H1 (cell line): ENCODE data around the gene THBD. TPM values are rescaled to one million over a fixed set of nuclear protein-coding genes. Genes with fewer than 3 reads are reported as not detected.

ENCODE experiments used
- CBX8 ChIP-seq: fragments of 300-800, 300-1000 bp; sonication (generic); IDR thresholded peaks from 2 replicates; pipeline ENCODE4 v1.7.1; 2016; ENCODE audit warnings: low read depth, low read length, borderline replicate concordance
- CHD7 ChIP-seq: fragments of 300-600 bp; sonication (generic); IDR thresholded peaks from 2 replicates; pipeline ENCODE4 v1.7.1; 2012; ENCODE audit warnings: low read length, moderate library complexity, mild to moderate bottlenecking, inconsistent platforms; ENCODE audit not compliant: insufficient replicate concordance
- EZH2 ChIP-seq: fragments of 200-600 bp; sonication (generic); IDR thresholded peaks from 2 replicates; pipeline ENCODE4 v1.7.1; 2012; ENCODE audit warnings: low read depth, mild to moderate bottlenecking, moderate library complexity, low read length, inconsistent platforms; ENCODE audit not compliant: severe bottlenecking
- GTF2F1 ChIP-seq: IDR thresholded peaks from 2 replicates; pipeline ENCODE4 v1.6.1; 2012; ENCODE audit warnings: low read depth, low read length, improper control_type of control experiment, borderline replicate concordance
- JUND ChIP-seq: IDR thresholded peaks from 2 replicates; pipeline ENCODE4 v1.6.1; 2011; ENCODE audit warnings: mild to moderate bottlenecking, improper control_type of control experiment, low read length
- PHF8 ChIP-seq: fragments of 200-600 bp; sonication (generic); conservative IDR thresholded peaks from 2 replicates; pipeline ENCODE4 v1.7.1; 2012; ENCODE audit warnings: low read depth, mild to moderate bottlenecking, inconsistent platforms, low read length, moderate library complexity
- POLR2AphosphoS5 ChIP-seq: IDR thresholded peaks from 2 replicates; pipeline ENCODE4 v1.6.1; 2011; ENCODE audit warnings: low read depth, low read length
- SP2 ChIP-seq: IDR thresholded peaks from 2 replicates; pipeline ENCODE4 v1.6.1; 2012; ENCODE audit warnings: mild to moderate bottlenecking, low read length, inconsistent platforms
- SP4 ChIP-seq: IDR thresholded peaks from 2 replicates; pipeline ENCODE4 v1.6.1; 2012; ENCODE audit warnings: low read length, inconsistent platforms
- USF2 ChIP-seq: IDR thresholded peaks from 2 replicates; pipeline ENCODE4 v1.6.1; 2011; ENCODE audit warnings: low read length, improper control_type of control experiment
- polyA plus RNA-seq, 7 experiments: library from polyadenylated mRNA; depleted of rRNA in 3 of 7; stranded (reverse) in 5 of 7; unstranded in 2 of 7; fragments of >200 nt in 5 of 7; fragments of 200-250 nt in 2 of 7; gene quantifications; 1 replicate in 5 of 7; 2 replicates in 1 of 7; 4 replicates in 1 of 7; pipeline versions ENCODE4 v1.2.1 to v1.2.3, GENCODE V29; 2011 to 2013; ENCODE audit warnings: missing spikeins in 2 of 7, mixed read lengths in 2 of 7
- total RNA-seq: library from RNA; stranded (reverse); fragmentation: NEBNext Ultra II Directional; extraction: Animal tissue kit (Norgen Biotek cat#: 25700); gene quantifications from 2 replicates; pipeline ENCODE4 v1.2.1, GENCODE V29; 2021

THBD gene
- total and polyA plus RNA-seq, 2 of the 8 experiments (the other 6 are each of a cell fraction or from before 2014, with no cell fraction given): 0.21 to 0.43 TPM

- TF ChIP-seq PHF8: no peak
- no peak for TF ChIP-seq SP2
- no peak for TF ChIP-seq JUND
- TF ChIP-seq GTF2F1: no peak
- TF ChIP-seq EZH2: no peak
- TF ChIP-seq CHD7: no peak
- no peak for TF ChIP-seq POLR2AphosphoS5
- TF ChIP-seq USF2: no peak
- TF ChIP-seq CBX8: no peak
- TF ChIP-seq SP4: no peak
Observed at GRCh38 chr20:23009636-23010035, 39.8 kb downstream of the THBD start (continued).
